Activated T-helper 2 cell treated with anti-CD3 and anti-CD28 coated beads, Interferon-gamma antibody, Interleukin-2, Interleukin-4, amounts not matched to agents 10 μg/mL and 5 μg/mL and 100 μg/mL, durations not matched to agents 14 hours and 24 hours and 36 hours (primary cell): ENCODE data around the gene CCSER2. TPM values are rescaled to one million over a fixed set of nuclear protein-coding genes. Genes with fewer than 3 reads are reported as not detected.
"Not testable (repeated sequence)": the region's sequence is repeated elsewhere in the genome, so short reads cannot be mapped to it uniquely, and the experiment has no call there.

Experiments used
- DNase-seq: peaks from one replicate; pipeline ENCODE4 v3.0.0; 2021; ENCODE audit warnings: low spot score
- H3K27ac Mint-ChIP-seq: one replicate; pipeline ENCODE4 v1.8.0; 2021; ENCODE audit warnings: mixed read lengths
- H3K27me3 Mint-ChIP-seq: one replicate; pipeline ENCODE4 v1.8.0; 2021; ENCODE audit warnings: low read depth, mixed read lengths
- H3K36me3 Mint-ChIP-seq: one replicate; pipeline ENCODE4 v1.8.0; 2021; ENCODE audit warnings: low read depth, mixed read lengths
- H3K4me1 Mint-ChIP-seq: one replicate; pipeline ENCODE4 v1.8.0; 2021; ENCODE audit warnings: low read depth, mixed read lengths
- H3K4me3 Mint-ChIP-seq: one replicate; pipeline ENCODE4 v1.8.0; 2021; ENCODE audit warnings: low read depth, mild to moderate bottlenecking, moderate library complexity, mixed read lengths
- H3K9me3 Mint-ChIP-seq: one replicate; pipeline ENCODE4 v1.8.0; 2021; ENCODE audit warnings: mixed read lengths
- intact Hi-C: fragments of 100-400 bp; cut with micrococcal nuclease; formaldehyde crosslinking; loops from one replicate; pipeline ENCODE4 v1.15.1; 2023
- total RNA-seq: library from RNA; stranded (reverse); gene quantifications from 2 replicates; pipeline ENCODE4 v1.2.3, GENCODE V29; 2022

The CCSER2 gene
- total RNA-seq, 1 donor from 2014 or later = 41.4 TPM

GRCh38 chr10:84323566-84323965, 4.8 kb upstream of the CCSER2 start:
- DNase-seq, H3K4me1 Mint-ChIP-seq, H3K4me3 Mint-ChIP-seq, intact Hi-C loops, H3K9me3 Mint-ChIP-seq, H3K27ac Mint-ChIP-seq, H3K36me3 Mint-ChIP-seq: not testable (repeated sequence)
- H3K27me3 Mint-ChIP-seq = peaks cover 19% of the 10 kb centered on the region

GRCh38 chr10:84326995-84327394, 1.4 kb upstream of the CCSER2 start:
- H3K4me3 Mint-ChIP-seq, DNase-seq, H3K36me3 Mint-ChIP-seq, intact Hi-C loops, H3K27ac Mint-ChIP-seq, H3K27me3 Mint-ChIP-seq, H3K9me3 Mint-ChIP-seq: not testable (repeated sequence)
- peaks cover 27% of the 10 kb centered on the region for H3K4me1 Mint-ChIP-seq

DNA sequence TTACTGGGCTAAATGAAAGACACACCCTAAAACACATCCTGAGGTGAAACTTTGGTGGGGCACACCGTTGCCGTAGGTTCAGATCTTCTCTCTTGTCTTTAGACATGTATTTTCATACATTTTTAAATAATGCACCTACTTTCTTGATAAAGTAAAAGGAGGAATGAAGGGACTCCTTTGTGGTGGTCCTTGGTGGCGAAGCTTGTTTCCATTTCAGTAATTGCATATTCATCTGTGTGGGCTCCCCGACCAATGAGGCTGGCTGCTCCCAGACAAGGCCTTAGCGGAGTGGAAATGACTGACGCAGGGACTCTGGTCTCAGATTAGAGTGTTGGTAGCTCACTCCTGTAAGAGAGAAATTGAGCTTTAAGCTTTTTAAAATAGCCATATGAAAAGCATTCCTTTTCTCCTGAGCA, 815 bp downstream of the CCSER2 start:
- Mint-ChIP-seq H3K36me3 (peaks cover 3% of the 10 kb centered on the region), H3K4me3 (peak overlapping the region; percentile 95), H3K27me3 (peaks cover 5% of the 10 kb centered on the region), H3K9me3 (no peaks in the 10 kb centered on the region), H3K4me1 (peaks cover 38% of the 10 kb centered on the region), H3K27ac (peak overlapping the region; percentile 95)
- intact Hi-C loops = loop anchor here (1.0 to 2.0 kb wide), 3 partner anchors 12 to 190 kb away; partner anchors contain the start of gene GHITM
- peak; percentile 55 for DNase-seq

DNA sequence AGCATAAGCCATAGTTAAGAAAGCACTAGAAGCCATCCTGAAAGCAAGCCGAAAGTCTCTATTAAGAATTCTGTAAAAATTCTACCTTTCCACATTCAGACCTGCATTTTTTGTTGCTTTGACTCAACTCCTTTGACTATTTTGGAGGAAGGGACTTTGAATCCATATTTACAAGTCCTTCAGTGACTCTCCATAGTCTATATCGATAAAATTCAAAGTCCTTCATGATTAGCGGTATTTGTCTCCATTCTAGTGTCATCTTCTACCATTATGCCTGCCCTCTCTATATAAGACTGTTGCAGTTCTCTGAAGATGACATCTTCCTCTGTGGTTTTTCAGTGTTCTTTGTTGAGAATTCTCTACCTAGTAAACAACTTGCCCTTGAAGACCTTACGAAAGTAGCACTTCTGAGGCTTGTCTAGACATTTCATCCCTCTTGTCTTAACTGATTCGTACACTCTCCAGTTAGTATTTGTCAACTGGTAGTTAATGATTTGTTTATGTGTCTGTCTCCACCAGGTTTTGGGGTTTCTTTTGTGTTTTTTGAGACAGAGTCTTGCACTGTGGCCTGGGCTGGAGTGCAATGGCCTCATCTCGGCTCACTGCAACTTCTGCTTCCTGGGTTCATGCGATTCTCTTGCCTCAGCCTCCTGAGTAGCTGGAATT, 1.7 kb downstream of the CCSER2 start:
- intact Hi-C loops = loop anchor here (1.0 to 2.0 kb wide), 4 partner anchors 13 to 191 kb away; partner anchors contain the start of gene GHITM

DNA sequence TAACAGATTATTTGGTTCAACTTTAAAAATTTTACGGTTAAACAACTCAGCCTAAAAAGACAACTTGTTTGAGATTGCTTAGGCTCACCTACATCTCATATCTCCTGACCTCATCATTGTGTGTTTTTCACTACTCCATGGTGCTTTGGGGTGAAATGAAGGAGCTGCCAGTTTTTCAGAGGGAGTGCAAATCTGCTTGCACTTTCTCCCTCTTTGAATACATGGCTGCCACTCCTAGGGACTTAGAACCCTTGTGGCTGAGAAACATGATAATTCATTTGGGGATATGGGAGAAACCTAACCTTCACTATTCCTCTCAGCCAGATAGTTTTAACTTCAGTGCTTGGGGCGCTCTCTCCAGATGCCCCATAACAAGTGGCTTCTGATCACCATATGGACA, 2.7 kb downstream of the CCSER2 start:
- no peaks in the 10 kb centered on the region for H3K27me3 Mint-ChIP-seq
- H3K36me3 Mint-ChIP-seq = peaks cover 3% of the 10 kb centered on the region
- H3K9me3 Mint-ChIP-seq = no peaks in the 10 kb centered on the region
- H3K4me1 Mint-ChIP-seq = peaks cover 43% of the 10 kb centered on the region
- peak overlapping the region; percentile 95 for H3K27ac Mint-ChIP-seq
- peak overlapping the region; percentile 95 for H3K4me3 Mint-ChIP-seq
- intact Hi-C loops = no loop called here
- no peak for DNase-seq

More for the DNA sequence above, 1.7 kb downstream of the CCSER2 start:
- Mint-ChIP-seq H3K27ac (peak overlapping the region; percentile 95), H3K36me3 (peaks cover 3% of the 10 kb centered on the region), H3K4me1 (peaks cover 43% of the 10 kb centered on the region), H3K27me3 (peaks cover 2% of the 10 kb centered on the region), H3K4me3 (peak overlapping the region; percentile 95), H3K9me3 (no peaks in the 10 kb centered on the region)
- DNase-seq = no peak

GRCh38 chr10:84333864-84334451, 5.6 kb downstream of the CCSER2 start:
- peak overlapping the region; percentile 70 for H3K27ac Mint-ChIP-seq
- H3K4me3 Mint-ChIP-seq = peak overlapping the region; percentile 17
- H3K9me3 Mint-ChIP-seq = no peaks in the 10 kb centered on the region
- H3K36me3 Mint-ChIP-seq = peaks cover 3% of the 10 kb centered on the region
- peak; percentile 63 for DNase-seq
- H3K27me3 Mint-ChIP-seq = no peaks in the 10 kb centered on the region
- H3K4me1 Mint-ChIP-seq = peaks cover 39% of the 10 kb centered on the region
- intact Hi-C loops = no loop called here

DNA sequence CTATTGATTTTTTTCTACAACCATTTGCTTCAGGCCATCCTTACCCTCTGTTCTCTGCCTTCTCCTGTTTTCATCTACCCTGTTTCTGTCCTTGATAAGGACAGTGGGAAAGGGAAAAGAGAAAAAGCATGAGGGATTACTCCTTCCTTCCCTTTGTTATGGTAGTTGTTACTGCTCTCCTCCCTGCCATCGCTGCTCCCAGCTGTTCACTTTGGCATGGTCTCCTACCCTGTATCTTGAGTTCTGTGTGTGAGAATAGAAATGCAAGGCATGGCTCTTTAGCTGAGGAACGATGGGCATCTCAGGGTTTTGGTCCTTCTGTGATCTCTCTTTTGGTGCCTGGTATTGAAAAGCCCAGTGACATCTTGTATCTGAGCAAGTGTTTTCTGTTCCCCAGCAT, 6.4 kb downstream of the CCSER2 start:
- Mint-ChIP-seq H3K9me3 (no peaks in the 10 kb centered on the region), H3K36me3 (peaks cover 3% of the 10 kb centered on the region), H3K4me3 (no peak overlapping the region), H3K27ac (peak overlapping the region; percentile 39), H3K4me1 (peaks cover 40% of the 10 kb centered on the region), H3K27me3 (no peaks in the 10 kb centered on the region)
- no peak for DNase-seq
- intact Hi-C loops = no loop called here

- no peak overlapping the region for H3K4me3 Mint-ChIP-seq
- peaks cover 38% of the 10 kb centered on the region for H3K4me1 Mint-ChIP-seq
- intact Hi-C loops = no loop called here
Measured at GRCh38 chr10:84335516-84335915, 7.1 kb downstream of the CCSER2 start.

GRCh38 chr10:84336406-84337090, 8.2 kb downstream of the CCSER2 start:
- Mint-ChIP-seq H3K4me1 (peaks cover 34% of the 10 kb centered on the region), H3K9me3 (no peaks in the 10 kb centered on the region), H3K27me3 (no peaks in the 10 kb centered on the region), H3K4me3 (no peak overlapping the region), H3K27ac (no peak overlapping the region), H3K36me3 (peaks cover 10% of the 10 kb centered on the region)
- intact Hi-C loops = no loop called here
- DNase-seq = no peak

More at GRCh38 chr10:84335516-84335915, 7.1 kb downstream of the CCSER2 start:
- no peak overlapping the region for H3K27ac Mint-ChIP-seq
- no peaks in the 10 kb centered on the region for H3K9me3 Mint-ChIP-seq
- no peak for DNase-seq
- peaks cover 6% of the 10 kb centered on the region for H3K36me3 Mint-ChIP-seq
- no peaks in the 10 kb centered on the region for H3K27me3 Mint-ChIP-seq

- Mint-ChIP-seq H3K4me1 (peaks cover 37% of the 10 kb centered on the region), H3K36me3 (peaks cover 11% of the 10 kb centered on the region), H3K9me3 (no peaks in the 10 kb centered on the region), H3K27ac (no peak overlapping the region), H3K27me3 (no peaks in the 10 kb centered on the region), H3K4me3 (no peak overlapping the region)
- intact Hi-C loops = no loop called here
- no peak for DNase-seq
Measured at GRCh38 chr10:84337199-84337598, 8.8 kb downstream of the CCSER2 start.

DNA sequence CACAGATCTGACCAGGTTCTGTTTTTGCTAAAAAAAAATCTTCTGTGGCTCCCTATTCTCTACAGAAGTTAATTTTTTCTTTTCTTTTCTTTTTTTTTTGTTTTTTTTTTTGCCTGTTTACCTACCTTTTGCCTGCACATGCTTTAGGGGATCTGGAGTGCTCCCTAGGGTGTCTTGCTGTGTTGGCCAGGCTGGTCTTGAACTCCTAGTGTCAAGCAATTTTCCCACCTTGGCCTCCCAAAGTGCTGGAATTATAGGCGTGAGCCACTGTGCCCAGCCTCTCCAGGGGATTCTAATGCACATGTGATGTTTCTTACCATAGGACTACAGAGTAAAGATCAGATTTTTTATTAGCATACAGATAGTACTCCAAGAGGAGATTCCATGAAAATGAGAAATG, 10.6 kb downstream of the CCSER2 start:
- H3K27ac Mint-ChIP-seq = no peak overlapping the region
- no peaks in the 10 kb centered on the region for H3K27me3 Mint-ChIP-seq
- peaks cover 16% of the 10 kb centered on the region for H3K36me3 Mint-ChIP-seq
- intact Hi-C loops = no loop called here
- no peak for DNase-seq
- no peaks in the 10 kb centered on the region for H3K9me3 Mint-ChIP-seq
- peaks cover 45% of the 10 kb centered on the region for H3K4me1 Mint-ChIP-seq
- H3K4me3 Mint-ChIP-seq = no peak overlapping the region

DNA sequence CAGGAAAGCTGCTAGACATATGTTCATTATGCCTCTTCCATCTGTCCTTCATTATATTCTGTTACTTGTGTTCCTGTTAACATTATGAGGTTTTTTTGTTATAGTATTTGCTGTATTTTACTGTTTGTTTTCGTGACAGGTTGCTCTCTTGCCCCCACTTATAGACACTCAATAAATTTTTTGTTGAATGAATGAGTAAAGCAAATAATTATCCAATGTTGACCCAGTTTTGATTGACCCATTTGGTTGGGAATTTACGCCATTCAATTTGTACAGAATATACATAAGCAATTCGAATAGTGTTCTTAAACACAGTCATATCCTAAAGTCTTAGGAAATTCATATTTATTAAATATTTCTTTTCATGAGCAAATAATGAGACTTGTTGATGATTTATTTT, 11.8 kb downstream of the CCSER2 start:
- Mint-ChIP-seq H3K9me3 (no peaks in the 10 kb centered on the region), H3K4me3 (no peak overlapping the region), H3K4me1 (peaks cover 47% of the 10 kb centered on the region), H3K27me3 (no peaks in the 10 kb centered on the region), H3K36me3 (peaks cover 25% of the 10 kb centered on the region), H3K27ac (no peak overlapping the region)
- intact Hi-C loops = no loop called here
- no peak for DNase-seq
